Measurements from ENCODE around the gene NPRL2.
A peak's percentile ranks its signal among the peaks of the same experiment; 100 is the strongest.

Gene NPRL2

GRCh38 chr3:50350527-50351322 lies at the start of gene NPRL2, which contains the start of gene CYB561D2:
Gene NPRL2, minus strand, starts transcription at chr3:50350775. Its CDS starts 123 bp downstream, at chr3:50350652.
Gene CYB561D2, plus strand, starts transcription at chr3:50350862. Its CDS starts 572 bp downstream, at chr3:50351434.
- peaks cover 59% of the 10 kb centered on the region for H3K79me2 ChIP-seq (ENCODE audit: low read length)
- H2AFZ ChIP-seq (ENCODE audit: low read length): peak within 1 kb of the TSS; percentile 87
- peak within 1 kb of the TSS; percentile 82 for H3K9ac ChIP-seq (ENCODE audit: low read length)
- no peaks in the 10 kb centered on the region for H4K20me1 ChIP-seq (ENCODE audit: insufficient read depth, low read length)
- TF ChIP-seq EZH2phosphoT487 (IDR thresholded peaks at IDR 0.05; ENCODE audit: low read length) (no peak), CTCF (IDR thresholded peaks at IDR 0.05; ENCODE audit: low read length) (no peak), EZH2 (optimal IDR thresholded peaks at IDR 0.05; ENCODE audit: low read depth, low read length) (no peak)
- peak within 1 kb of the TSS; percentile 99 for H3K4me2 ChIP-seq (ENCODE audit: low read depth, low read length)
- H3K4me3 ChIP-seq (ENCODE audit: low read length): peak within 1 kb of the TSS; percentile 81
- H3K27me3 ChIP-seq (replicated peaks; ENCODE audit: insufficient read depth, low read length): no peaks in the 10 kb centered on the region
- peaks cover 19% of the 10 kb centered on the region; the same call in 1 of the 2 replicates for H3K4me1 ChIP-seq (ENCODE audit: low read length)
- H3K27ac ChIP-seq (ENCODE audit: low read length): peak within 1 kb of the TSS; percentile 74
- peak; percentile 98 for DNase-seq
- no peaks in the 10 kb centered on the region for H3K9me2 ChIP-seq (replicated peaks; ENCODE audit: insufficient read depth, low read length)
- peaks cover 1% of the 10 kb centered on the region; the same call in 1 of the 2 replicates for H3K36me3 ChIP-seq (replicated peaks; ENCODE audit: insufficient read depth, low read length)
- no peaks in the 10 kb centered on the region for H3K9me3 ChIP-seq (replicated peaks; ENCODE audit: insufficient read depth, low read length)
- 0 out of 2 replicates have a peak, but pooled peaks cover 8% of the 10 kb centered on the region for H3F3A ChIP-seq (ENCODE audit: insufficient read depth, low read length)

GRCh38 chr3:50396502-50396901 lies 45.9 kb upstream of the NPRL2 start:
- Histone ChIP-seq H3K9me2 (replicated peaks; ENCODE audit: insufficient read depth, low read length) (no peaks in the 10 kb centered on the region), H3F3A (ENCODE audit: insufficient read depth, low read length) (no peaks in the 10 kb centered on the region), H4K20me1 (ENCODE audit: insufficient read depth, low read length) (no peaks in the 10 kb centered on the region), H3K4me2 (ENCODE audit: low read depth, low read length) (no peak overlapping the region), H3K36me3 (replicated peaks; ENCODE audit: insufficient read depth, low read length) (no peaks in the 10 kb centered on the region), H3K4me1 (ENCODE audit: low read length) (no peaks in the 10 kb centered on the region), H3K9me3 (replicated peaks; ENCODE audit: insufficient read depth, low read length) (no peaks in the 10 kb centered on the region), H3K4me3 (ENCODE audit: low read length) (no peak overlapping the region), H2AFZ (ENCODE audit: low read length) (no peak overlapping the region), H3K79me2 (ENCODE audit: low read length) (no peaks in the 10 kb centered on the region), H3K27me3 (replicated peaks; ENCODE audit: insufficient read depth, low read length) (peaks cover 50% of the 10 kb centered on the region), H3K27ac (ENCODE audit: low read length) (no peak overlapping the region), H3K9ac (ENCODE audit: low read length) (no peak overlapping the region)
- TF ChIP-seq EZH2 (optimal IDR thresholded peaks at IDR 0.05; ENCODE audit: low read depth, low read length) (no peak), CTCF (IDR thresholded peaks at IDR 0.05; ENCODE audit: low read length) (no peak), EZH2phosphoT487 (IDR thresholded peaks at IDR 0.05; ENCODE audit: low read length) (no peak)
- no peak for DNase-seq

- H3K9ac ChIP-seq (ENCODE audit: low read length): no peak overlapping the region
- DNase-seq: no peak
- no peak overlapping the region for H3K4me2 ChIP-seq (ENCODE audit: low read depth, low read length)
These were observed 44.7 kb upstream of the NPRL2 start for GRCh38 chr3:50395070-50395860.

More at GRCh38 chr3:50395070-50395860, 44.7 kb upstream of the NPRL2 start:
- TF ChIP-seq EZH2 (optimal IDR thresholded peaks at IDR 0.05; ENCODE audit: low read depth, low read length): no peak
- Histone ChIP-seq H2AFZ (ENCODE audit: low read length) (no peak overlapping the region), H3K4me3 (ENCODE audit: low read length) (no peak overlapping the region), H3K27me3 (replicated peaks; ENCODE audit: insufficient read depth, low read length) (peaks cover 50% of the 10 kb centered on the region), H3K27ac (ENCODE audit: low read length) (no peak overlapping the region), H3F3A (ENCODE audit: insufficient read depth, low read length) (no peaks in the 10 kb centered on the region), H3K79me2 (ENCODE audit: low read length) (no peaks in the 10 kb centered on the region), H3K9me3 (replicated peaks; ENCODE audit: insufficient read depth, low read length) (no peaks in the 10 kb centered on the region), H3K4me1 (ENCODE audit: low read length) (no peaks in the 10 kb centered on the region), H3K36me3 (replicated peaks; ENCODE audit: insufficient read depth, low read length) (no peaks in the 10 kb centered on the region), H4K20me1 (ENCODE audit: insufficient read depth, low read length) (no peaks in the 10 kb centered on the region), H3K9me2 (replicated peaks; ENCODE audit: insufficient read depth, low read length) (no peaks in the 10 kb centered on the region)

All from MM.1S (cell line).